NB4 (cell line): Measurements from ENCODE around the gene FAM53B.

Experiments
- MYC ChIP-seq: IDR thresholded peaks from 2 replicates; pipeline ENCODE4 v1.6.1; 2011; ENCODE audit warnings: low read depth, low read length
- POLR2A ChIP-seq: IDR thresholded peaks from 2 replicates; pipeline ENCODE4 v1.6.1; 2011; ENCODE audit warnings: mild to moderate bottlenecking; ENCODE audit not compliant: insufficient read length; ENCODE audit errors: extremely low read depth
- TF ChIP-seq, protein P1 (sequence below): IDR thresholded peaks from 2 replicates; pipeline ENCODE4 v1.6.1; 2011; ENCODE audit warnings: low read depth, low read length
- TF ChIP-seq, protein P2 (sequence below): IDR thresholded peaks from one replicate; pipeline ENCODE4 v1.5.1; 2012; ENCODE audit warnings: low read depth, low read length

DNA sequence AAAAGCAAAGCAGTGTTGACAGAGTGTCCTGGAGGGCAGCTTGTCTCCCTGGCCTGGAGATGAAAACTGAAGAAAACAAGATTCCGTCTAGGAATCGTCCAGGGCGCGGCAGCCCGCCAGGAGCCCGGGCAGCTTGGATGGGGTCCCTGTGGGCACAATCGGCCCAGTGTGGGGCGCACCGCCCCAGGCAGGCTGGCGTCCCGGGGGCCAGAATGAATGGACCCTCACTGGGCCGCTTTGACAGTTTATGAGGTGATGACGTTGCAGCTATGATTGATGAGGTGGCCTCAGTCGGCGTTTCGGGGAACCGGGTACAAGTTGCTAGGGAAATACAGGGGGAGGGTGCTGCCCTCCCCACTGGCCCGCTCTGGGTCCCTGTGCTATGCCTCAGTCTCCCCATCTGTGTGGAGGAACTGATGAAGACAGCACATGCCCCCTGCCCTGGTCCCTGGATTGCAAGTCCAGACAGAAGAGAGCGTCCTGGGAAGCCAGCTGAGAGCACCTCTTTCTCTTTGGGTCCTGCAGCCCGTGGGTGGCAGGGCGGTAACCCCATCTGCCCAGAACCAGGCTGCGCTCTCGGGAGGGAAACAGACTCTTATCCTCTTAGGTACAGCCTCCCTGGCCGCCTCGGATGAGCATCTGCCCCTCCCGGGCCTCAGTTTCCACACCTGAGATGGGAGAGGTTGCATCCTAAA, 151.3 kb downstream of the FAM53B start:
- TF ChIP-seq POLR2A: no peak
- TF ChIP-seq, protein P1, sequence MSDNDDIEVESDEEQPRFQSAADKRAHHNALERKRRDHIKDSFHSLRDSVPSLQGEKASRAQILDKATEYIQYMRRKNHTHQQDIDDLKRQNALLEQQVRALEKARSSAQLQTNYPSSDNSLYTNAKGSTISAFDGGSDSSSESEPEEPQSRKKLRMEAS: no peak
- TF ChIP-seq, protein P2, sequence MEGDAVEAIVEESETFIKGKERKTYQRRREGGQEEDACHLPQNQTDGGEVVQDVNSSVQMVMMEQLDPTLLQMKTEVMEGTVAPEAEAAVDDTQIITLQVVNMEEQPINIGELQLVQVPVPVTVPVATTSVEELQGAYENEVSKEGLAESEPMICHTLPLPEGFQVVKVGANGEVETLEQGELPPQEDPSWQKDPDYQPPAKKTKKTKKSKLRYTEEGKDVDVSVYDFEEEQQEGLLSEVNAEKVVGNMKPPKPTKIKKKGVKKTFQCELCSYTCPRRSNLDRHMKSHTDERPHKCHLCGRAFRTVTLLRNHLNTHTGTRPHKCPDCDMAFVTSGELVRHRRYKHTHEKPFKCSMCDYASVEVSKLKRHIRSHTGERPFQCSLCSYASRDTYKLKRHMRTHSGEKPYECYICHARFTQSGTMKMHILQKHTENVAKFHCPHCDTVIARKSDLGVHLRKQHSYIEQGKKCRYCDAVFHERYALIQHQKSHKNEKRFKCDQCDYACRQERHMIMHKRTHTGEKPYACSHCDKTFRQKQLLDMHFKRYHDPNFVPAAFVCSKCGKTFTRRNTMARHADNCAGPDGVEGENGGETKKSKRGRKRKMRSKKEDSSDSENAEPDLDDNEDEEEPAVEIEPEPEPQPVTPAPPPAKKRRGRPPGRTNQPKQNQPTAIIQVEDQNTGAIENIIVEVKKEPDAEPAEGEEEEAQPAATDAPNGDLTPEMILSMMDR: no peak
- no peak for TF ChIP-seq MYC
